Stimulated activated CD4-positive, alpha-beta T cell treated with anti-CD3 and anti-CD28 coated beads, Interleukin-2, amount 100 ng/mL, for 4 hours (primary cell): Measurements from ENCODE around the gene KRTAP4-4.
"Not testable (repeated sequence)": the region's sequence is repeated elsewhere in the genome, so short reads cannot be mapped to it uniquely, and the experiment has no call there.

Experiments used
- DNase-seq: peaks from one replicate; pipeline ENCODE4 v3.0.0-alpha.2; 2020; ENCODE audit warnings: low read depth

The KRTAP4-4 gene

DNA sequence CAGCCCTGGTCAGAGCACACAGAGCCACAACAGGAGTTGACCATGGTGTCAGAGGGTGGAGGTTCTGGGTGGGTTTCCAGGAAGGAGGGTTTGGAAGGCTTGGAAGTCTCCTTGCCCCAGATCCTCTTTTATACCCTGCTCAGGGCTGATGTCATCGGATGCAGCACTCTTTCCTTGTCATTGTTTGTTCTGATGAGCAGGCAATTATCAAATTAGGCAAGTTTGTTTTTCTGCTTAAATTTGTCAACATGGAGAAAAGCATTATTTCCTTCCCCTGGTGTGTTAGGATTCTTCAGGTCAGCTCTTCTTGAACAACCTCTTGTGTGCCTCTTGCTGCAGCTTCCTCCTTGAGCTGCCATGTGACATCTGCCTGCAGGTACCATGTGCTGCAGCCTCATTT lies at the start of gene KRTAP4-4:
Gene KRTAP4-4, minus strand, starts transcription at position 101 of the 400 bp plus-strand sequence. Its CDS starts 57 bp downstream, at position 44.
- DNase-seq: no peak

DNA sequence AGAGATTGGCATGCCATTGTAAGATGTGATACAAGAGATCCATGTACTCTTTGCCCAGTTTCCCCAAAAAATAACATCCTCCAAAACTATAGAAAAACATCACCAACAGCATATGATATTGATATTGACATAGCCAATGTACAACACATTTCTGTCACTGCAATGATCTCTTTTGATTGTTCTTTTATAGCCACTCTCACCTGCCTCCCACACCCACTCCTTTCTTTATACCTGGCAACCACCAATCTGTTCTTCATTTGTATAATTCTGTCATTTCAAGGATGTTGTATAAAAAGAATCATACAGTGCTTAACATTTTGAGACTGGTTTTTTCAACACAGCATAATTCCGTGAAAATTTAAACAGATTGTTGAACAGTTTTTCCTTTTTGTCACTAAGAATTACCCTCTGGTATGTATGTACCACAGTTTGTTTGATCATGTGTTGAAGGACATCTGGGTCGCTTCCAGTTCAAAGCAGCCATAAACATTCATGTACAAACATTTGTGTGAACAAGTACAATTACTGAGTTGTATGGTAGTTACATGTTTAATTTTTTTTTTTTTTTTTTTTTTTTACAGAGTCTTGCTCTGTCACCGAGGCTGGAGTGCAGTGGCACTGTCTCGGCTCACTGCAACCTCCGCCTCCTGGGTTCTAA lies 39.0 kb upstream of the KRTAP4-4 start:
- no peak for DNase-seq

DNA sequence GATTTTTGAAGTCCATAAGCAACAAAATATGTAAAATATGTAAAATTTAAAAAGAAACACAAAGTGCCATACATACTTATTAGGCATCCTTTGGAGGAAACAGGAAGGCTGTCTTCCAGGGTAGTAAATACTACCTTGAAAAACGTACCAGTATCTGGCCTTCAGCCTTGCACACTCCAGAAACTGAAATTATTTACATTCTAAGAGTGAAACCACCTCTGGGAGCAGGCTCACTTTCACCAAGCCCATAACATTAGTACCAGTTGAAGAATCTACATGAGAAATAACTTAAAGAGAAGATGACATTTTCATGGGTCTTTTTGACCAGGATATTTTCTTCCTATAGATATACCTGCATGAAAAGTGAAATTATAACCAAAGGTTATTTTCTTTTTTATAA lies 35.5 kb upstream of the KRTAP4-4 start:
- no peak for DNase-seq

DNA sequence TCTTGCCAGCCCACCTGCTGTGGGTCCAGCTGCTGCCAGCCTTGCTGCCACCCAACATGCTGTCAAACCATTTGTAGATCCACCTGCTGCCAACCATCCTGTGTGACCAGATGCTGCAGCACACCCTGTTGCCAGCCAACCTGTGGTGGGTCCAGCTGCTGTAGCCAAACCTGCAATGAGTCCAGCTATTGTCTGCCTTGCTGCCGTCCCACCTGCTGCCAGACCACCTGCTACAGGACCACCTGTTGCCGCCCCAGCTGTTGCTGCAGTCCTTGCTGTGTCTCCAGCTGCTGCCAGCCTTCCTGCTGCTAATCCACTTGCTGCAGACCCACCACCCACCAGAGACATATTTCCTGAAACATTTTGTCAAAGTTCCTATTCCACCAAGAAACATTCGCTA lies 29.8 kb upstream of the KRTAP4-4 start:
- DNase-seq: no peak

DNA sequence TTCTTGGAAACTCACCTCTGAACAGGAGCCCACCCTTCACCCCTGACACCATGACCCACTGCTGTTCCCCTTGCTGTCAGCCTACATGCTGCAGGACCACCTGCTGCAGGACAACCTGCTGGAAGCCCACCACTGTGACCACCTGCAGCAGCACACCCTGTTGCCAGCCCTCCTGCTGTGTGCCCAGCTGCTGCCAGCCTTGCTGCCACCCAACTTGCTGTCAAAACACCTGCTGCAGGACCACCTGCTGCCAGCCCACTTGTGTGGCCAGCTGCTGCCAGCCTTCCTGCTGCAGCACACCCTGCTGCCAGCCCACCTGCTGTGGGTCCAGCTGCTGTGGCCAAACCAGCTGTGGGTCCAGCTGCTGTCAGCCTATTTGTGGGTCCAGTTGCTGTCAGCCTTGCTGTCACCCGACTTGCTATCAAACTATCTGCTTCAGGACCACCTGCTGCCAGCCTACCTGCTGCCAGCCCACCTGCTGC lies 29.3 kb upstream of the KRTAP4-4 start, which contains the start of gene KRTAP9-1:
Gene KRTAP9-1, plus strand, starts transcription at position 51 of the 482 bp plus-strand sequence. Its CDS starts 0 bp downstream, at position 51.
- not testable (repeated sequence) for DNase-seq

DNA sequence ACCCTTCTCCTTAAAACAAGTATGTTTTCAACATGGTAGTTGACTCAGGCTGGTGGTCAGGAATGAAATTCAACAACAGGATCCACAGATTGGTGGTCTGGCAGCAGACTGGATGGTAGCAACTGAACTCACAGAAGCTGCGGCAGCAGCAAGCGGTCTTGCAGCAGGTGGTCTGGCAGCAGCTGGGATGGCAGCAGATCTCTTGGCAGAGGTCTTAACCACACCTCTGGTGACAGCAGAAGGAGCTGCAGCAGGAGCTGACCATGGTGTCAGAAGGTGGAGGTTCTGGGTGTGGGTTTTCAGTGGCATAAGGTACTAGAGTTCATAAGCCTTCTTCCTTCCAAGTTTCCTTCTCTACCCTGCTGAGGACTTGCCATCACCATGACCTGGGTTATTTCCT lies 26.3 kb upstream of the KRTAP4-4 start:
- DNase-seq: no peak

DNA sequence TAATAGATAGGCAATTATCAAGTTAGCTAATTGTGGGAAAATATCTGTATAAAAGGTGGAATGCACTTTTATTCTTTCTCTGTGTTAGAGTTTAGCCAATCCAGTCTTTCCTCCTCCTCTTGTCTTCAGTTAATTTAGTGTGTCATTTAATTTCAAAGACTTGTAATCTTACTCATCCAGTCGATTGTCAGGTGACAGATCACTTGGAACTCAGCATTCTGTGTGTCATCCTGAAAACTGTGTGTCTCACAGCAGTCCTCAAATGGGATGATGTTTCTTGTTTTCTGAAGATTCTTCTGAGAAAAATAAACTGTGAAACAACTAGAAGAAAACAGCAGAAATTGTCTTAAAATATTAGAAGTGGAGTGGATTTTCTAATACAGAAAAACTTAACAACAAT lies 24.5 kb upstream of the KRTAP4-4 start:
- DNase-seq: no peak

DNA sequence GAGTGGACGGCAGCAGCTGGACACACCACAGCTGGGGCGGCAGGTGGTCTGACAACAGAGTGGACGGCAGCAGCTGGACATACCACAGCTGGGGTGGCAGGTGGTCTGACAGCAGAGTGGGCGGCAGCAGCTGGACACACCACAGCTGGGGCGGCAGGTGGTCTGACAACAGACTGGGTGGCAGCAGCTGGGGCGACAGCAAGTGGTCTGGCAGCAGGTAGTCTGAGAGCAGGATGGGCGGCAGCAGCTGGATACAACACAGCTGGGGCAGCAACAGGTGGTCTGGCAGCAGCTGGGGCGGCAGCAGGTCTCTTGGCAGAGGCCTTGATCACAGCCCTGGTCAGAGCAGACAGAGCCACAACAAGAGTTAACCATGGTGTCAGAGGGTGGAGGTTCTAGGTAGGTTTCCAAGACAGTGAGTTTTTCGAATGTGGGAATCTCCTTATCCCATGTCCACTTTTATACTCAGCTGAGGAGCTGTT lies 24.0 kb upstream of the KRTAP4-4 start, which contains the start of gene KRTAP4-1:
Gene KRTAP4-1, minus strand, starts transcription at position 432 of the 482 bp plus-strand sequence. Its CDS starts 57 bp downstream, at position 375.
- no peak for DNase-seq

DNA sequence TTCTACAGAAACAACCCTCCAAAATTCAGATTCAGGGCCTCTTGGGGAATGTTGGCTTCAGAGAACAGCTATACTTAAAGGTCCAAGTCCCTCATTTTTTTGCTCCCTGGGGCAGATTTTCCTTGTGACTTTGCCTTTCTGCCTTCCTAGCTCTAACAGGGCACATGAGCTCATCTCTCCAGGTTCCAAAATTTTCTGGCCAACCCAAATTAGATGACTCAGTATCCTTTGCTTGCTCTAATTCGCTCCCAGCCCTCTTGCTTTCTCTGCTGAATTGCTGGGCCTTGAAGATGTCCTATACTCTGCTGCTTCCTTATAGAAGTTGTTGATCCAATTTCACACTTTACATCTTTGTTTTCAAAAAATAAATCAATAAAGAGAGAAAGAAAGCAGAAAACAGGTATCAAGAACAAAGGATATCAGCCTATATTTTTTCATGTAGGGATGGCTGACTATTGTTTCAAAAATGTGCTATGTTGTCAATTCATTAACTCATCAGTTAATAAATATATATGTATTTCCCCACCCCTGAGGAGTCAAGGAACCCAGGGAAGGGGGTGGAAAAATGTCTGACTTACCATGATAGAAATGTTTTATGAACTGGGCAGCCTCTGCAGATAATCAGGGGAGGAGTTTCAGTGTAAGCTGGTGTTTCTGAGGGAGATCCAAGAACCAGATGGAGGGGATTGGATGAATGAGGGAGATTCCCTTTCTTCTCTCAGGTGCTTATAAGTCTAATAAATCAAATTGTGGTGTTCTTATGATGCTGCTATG lies 18.5 kb upstream of the KRTAP4-4 start:
- DNase-seq: no peak

DNA sequence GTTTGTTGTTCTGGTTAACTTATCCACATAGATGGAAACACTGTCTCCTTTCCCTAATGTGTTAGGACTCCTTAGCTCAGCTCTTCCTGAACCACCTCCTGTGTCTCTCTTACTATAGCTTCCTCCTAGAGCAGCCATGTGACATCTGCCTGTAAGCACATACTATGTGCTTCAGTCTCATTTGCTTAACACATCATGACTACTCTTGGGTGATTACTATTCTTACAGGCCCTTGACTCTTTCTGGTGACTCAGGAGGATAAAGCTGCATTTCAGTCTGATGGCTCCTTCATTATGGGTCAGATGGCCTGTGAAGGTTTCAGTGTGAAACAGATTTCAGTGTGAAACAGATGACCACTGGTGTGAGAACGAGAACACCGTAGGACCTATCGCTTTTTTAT lies 17.8 kb upstream of the KRTAP4-4 start:
- DNase-seq: no peak

DNA sequence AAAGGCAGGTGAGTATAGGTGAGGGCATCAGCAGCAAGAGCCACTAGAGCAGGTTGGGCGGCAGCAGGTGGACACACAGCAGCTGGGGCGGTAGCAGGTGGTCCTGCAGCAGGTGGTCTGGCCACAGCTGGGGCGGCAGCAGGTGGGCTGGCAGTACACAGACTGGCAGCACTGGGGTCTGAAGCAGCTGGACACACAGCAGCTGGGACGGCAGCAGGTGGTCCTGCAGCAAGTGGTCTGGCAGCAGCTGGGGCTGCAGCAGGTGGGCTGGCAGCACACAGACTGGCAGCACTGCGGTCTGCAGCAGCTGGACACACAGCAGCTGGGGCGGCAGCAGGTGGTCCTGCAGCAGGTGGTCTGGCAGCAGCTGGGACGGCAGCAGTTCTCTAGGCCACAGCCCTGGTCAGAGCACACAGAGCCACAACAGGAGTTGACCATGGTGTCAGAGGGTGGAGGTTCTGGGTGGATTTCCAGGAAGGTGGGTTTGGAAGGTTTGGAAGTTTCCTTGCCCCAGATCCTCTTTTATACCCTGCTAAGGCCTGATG lies 17.3 kb upstream of the KRTAP4-4 start, which contains the start of gene KRTAP4-2:
Gene KRTAP4-2, minus strand, starts transcription at position 495 of the 545 bp plus-strand sequence. Its CDS starts 57 bp downstream, at position 438.
- no peak for DNase-seq

DNA sequence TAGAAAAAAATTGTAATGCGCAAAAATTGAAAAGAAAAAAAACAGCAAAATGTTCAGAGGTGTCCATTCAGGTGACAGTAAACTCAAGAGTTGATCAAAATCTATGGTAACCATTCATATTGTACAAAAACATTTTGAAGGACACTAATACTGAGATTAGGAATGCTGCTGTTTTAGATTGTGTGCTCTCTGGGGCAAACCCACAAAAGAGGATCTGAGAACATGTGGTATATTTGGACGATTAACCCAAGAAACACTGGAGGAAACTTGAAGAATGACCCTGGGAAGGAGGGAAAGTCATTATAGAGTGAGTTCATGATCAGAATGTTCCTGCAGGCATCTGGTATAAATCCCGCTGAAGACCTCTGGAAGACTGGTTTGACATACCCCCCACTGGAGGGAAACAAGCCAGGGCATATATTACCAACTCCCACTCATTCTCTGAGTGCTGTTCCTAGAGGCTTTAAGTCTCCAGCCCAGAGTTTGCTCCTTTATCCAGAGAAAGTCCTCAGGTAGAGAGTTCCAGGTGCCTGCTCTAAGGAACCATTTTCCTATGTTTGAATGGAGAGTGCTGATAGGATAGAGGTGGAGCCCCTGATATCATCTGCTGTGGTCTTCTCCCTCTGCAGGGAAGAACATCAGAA lies 16.3 kb upstream of the KRTAP4-4 start:
- no peak for DNase-seq

DNA sequence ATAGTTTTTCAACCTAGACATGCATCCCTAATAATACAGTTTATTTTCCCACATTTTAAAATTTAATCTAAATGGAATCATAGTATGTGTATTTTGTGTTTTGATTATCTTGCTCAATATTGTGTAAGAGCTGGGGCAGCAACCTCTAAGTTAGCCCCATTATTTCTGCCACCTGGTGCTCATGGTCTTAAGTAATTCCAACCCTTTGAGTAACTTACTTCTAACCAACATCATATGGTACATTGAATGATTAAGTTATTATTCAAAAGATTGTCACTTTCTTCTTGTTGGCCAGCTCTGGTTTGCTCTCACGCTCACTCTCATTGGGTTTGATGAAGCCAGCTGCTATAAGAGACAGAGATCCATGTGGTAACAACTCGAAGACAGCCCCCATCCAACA lies 11.3 kb upstream of the KRTAP4-4 start:
- no peak for DNase-seq

DNA sequence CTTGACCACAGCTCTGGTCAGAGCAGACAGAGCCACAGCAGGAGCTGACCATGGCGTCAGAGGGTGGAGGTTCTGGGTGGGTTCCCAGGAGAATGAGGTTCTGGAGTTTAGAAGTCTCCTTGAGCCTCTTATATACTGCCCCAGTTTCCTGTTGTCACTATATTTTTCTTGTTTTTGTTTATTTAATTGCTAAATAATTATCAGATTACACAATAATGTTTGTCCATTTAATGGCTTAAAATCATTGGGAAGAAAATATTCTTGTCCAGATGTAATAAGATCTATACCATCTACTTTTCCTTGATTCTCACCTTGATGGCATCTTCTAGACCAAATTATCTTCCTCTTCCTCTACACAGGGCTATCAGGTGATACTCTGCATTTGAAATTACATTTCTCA lies 7.6 kb upstream of the KRTAP4-4 start, which contains the start of gene KRTAP4-3:
Gene KRTAP4-3, minus strand, starts transcription at position 101 of the 400 bp plus-strand sequence. Its CDS starts 49 bp downstream, at position 52.
- no peak for DNase-seq

DNA sequence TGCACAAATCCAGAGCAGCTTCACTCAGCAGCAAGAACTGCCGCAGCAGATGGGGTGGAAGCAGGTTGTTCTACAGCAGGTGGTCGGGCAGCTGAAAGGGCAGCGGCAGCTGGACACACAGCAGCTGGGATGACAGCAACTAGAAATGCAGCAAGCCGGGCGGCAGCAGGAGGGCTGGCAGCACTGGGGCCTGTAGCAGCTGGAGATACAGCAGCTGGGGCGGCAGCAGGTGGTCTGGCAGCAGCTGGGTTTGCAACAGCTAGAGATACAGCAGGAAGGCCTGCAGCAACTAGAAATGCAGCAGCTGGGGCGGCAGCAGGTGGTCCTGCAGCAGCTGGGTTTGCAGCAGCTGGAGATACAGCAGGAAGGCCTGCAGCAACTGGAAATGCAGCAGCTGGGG lies 7.0 kb upstream of the KRTAP4-4 start:
- no peak for DNase-seq

DNA sequence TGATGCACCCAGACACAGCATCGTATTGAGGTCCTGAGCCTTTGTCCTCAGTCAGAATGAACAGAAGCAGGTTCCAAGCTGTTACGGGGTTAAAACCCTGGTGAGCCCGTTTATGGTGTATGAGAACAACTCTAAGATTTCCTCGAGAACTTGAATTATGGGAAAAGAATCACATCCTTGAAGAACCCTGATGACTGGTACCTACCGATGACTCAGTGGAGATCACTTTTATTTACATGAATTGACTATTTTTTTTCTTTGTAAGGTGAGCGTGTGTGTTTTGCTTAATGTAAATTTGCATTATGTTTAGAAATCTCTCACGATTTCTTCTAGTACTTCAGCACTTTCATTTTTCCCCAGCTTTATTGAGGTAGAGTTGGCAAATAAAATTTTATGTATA lies 3.3 kb upstream of the KRTAP4-4 start:
- DNase-seq: no peak

DNA sequence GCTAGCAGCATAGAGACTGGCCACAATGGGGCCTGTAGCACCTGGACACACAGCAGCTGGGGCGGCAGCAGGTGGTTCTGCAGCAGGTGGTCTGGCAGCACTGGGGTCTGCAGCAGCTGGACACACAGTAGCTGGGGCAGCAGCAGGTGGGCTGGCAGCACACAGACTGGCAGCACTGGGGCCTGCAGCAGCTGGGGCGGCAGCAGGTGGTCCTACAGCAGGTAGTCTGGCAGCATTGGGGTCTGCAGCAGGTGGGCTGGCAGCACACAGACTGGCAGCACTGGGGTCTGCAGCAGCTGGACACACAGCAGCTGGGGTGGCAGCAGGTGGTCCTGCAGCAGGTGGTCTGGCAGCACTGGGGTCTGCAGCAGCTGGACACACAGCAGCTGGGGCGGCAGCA lies 358 bp downstream of the KRTAP4-4 start:
- DNase-seq: not testable (repeated sequence)

DNA sequence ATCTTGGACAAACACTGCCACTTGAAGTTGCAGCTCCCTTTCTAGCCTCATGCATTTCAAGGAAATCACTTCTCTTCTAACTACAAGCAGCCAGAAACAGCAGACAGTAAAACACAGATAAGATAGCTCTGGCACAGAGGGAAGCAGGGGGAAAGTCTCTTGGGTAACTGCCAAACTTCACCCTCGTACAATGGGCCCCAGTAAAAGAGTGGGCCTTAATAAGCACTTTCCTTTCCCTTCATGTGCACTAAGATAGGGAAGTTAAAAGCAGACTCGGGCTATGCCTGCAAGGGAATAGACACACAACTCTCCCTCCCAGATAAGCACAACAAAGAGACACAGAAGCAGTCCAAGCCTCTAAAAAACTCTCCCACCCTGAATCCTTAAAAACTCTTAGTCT lies 6.7 kb downstream of the KRTAP4-4 start:
- DNase-seq: no peak

DNA sequence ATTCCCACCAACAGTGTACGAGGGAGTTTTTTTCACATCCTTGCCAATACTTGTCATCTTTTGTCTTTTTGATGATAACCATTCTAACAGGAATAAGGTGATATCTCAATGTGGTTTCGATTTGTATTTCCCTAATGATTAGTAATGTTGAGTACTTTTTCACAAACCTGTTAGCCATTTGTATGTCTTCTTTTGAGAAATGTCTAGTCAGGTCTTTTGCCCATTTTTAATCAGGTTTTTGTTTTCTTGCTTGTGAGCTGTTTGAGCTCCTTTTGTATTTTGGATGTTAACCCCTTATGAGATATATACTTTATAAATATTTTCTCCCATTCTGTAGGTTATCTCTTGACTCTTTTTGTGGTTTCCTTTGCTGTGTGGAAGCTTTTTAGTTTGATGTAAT lies 9.0 kb downstream of the KRTAP4-4 start:
- no peak for DNase-seq

DNA sequence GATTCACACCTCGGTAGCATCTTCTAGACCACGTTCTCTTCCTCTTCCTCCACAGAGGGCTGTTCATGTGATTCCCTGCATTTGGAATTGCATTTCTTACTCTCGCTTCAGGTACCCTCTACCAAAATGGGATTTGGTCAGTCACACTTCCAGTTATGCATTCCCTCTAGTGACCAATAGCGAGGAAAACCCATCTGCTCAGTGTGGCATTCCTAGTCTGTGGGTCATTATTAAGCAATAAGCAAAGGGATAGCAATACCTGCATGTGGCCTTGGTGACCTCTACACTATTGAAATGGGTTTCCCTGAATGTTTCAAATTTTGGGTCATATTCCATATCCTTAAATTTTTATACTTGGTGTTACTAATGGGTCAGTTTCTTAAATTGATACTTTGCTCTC lies 10.5 kb downstream of the KRTAP4-4 start:
- DNase-seq: no peak

DNA sequence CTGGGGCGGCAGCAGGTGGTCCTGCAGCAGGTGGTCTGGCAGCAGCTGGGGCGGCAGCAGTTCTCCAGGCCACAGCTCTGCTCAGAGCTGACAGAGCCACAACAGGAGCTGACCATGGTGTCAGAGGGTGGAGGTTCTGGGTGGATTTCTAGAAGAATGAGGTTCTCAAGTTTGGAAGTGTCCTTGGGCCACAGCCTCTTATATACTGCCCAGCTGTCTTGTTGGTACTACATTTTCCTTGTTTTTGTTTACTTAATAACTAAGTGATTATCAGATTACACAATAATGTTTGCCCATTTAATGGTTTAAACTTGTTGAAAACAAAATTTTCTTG lies 10.9 kb downstream of the KRTAP4-4 start, which contains the start of gene KRTAP4-5:
Gene KRTAP4-5, minus strand, starts transcription at position 174 of the 334 bp plus-strand sequence. Its CDS starts 58 bp downstream, at position 116.
- DNase-seq: no peak
